A172 (cell line): ENCODE results near the gene AIFM1. TPM values are rescaled to one million over a fixed set of nuclear protein-coding genes. Genes with fewer than 3 reads are reported as not detected.

Experiments
- DNase-seq: peaks from one replicate; pipeline ENCODE4 v3.0.0-alpha.2; 2015; ENCODE audit warnings: low spot score
- total RNA-seq: library from RNA; depleted of rRNA; stranded (reverse); fragments of >200 nt; shearing (Covaris generic); gene quantifications from 2 replicates; pipeline ENCODE4 v1.2.3, GENCODE V29; 2014; rRNA removed

AIFM1 gene
- total RNA-seq = 18.5 and 21.1 TPM in 2 replicates

GRCh38 chrX:130165703-130166502 lies at the start of gene AIFM1:
Gene AIFM1 (minus strand): TSS chrX:130165841. CDS start chrX:130165656, 185 bp downstream.
- peak; percentile 71 for DNase-seq

GRCh38 chrX:130213376-130213775 lies 47.7 kb upstream of the AIFM1 start:
- DNase-seq = no peak

- no peak for DNase-seq
These were observed 46.7 kb upstream of the AIFM1 start for GRCh38 chrX:130212371-130212770.

- DNase-seq = no peak
These were observed 46.0 kb upstream of the AIFM1 start for GRCh38 chrX:130211415-130212186.

GRCh38 chrX:130204647-130205046 lies 39.0 kb upstream of the AIFM1 start:
- DNase-seq = no peak

GRCh38 chrX:130197464-130197863 lies 31.8 kb upstream of the AIFM1 start:
- no peak for DNase-seq

GRCh38 chrX:130196466-130196865 lies 30.8 kb upstream of the AIFM1 start:
- peak; percentile 5 for DNase-seq

GRCh38 chrX:130190801-130191200 lies 25.2 kb upstream of the AIFM1 start:
- DNase-seq = no peak

- no peak for DNase-seq
These were observed 21.0 kb upstream of the AIFM1 start for GRCh38 chrX:130186651-130187050.

GRCh38 chrX:130184857-130185256 lies 19.2 kb upstream of the AIFM1 start:
- peak; percentile 19 for DNase-seq

GRCh38 chrX:130184168-130184567 lies 18.5 kb upstream of the AIFM1 start:
- no peak for DNase-seq

- DNase-seq = no peak
These were observed 14.1 kb upstream of the AIFM1 start for GRCh38 chrX:130179579-130180215.

- no peak for DNase-seq
These were observed 13.5 kb upstream of the AIFM1 start for GRCh38 chrX:130179170-130179569.

GRCh38 chrX:130176942-130177341 lies 11.3 kb upstream of the AIFM1 start:
- no peak for DNase-seq

GRCh38 chrX:130176354-130176776 lies 10.7 kb upstream of the AIFM1 start:
- DNase-seq = no peak

GRCh38 chrX:130174937-130175336 lies 9.3 kb upstream of the AIFM1 start:
- no peak for DNase-seq

- DNase-seq = peak; percentile 36
These were observed 8.5 kb upstream of the AIFM1 start for GRCh38 chrX:130174045-130174704.

GRCh38 chrX:130173190-130173895 lies 7.7 kb upstream of the AIFM1 start:
- peak; percentile 59 for DNase-seq

GRCh38 chrX:130172127-130172845 lies 6.6 kb upstream of the AIFM1 start:
- no peak for DNase-seq

- DNase-seq = no peak
These were observed 5.9 kb upstream of the AIFM1 start, which contains the start of gene RAB33A for GRCh38 chrX:130171446-130172126. Gene RAB33A (plus strand): TSS chrX:130171962. CDS start chrX:130172063, 101 bp downstream.
